Epithelial cell of esophagus (primary cell): Measurements from ENCODE around the gene UNC5C.

ENCODE experiments used
- DNase-seq: peaks from one replicate; pipeline ENCODE4 v3.0.0; 2010; ENCODE audit warnings: low read depth
- H3K4me3 ChIP-seq: 2 replicates; pipeline ENCODE4 v1.5.1; 2011; ENCODE audit warnings: mild to moderate bottlenecking, low read length, control low read depth
- TF ChIP-seq, protein P1 (sequence below): IDR thresholded peaks from 2 replicates; pipeline ENCODE4 v1.5.1; 2011; ENCODE audit warnings: low read depth, mild to moderate bottlenecking, low read length, control low read depth, inconsistent platforms; ENCODE audit not compliant: insufficient read depth; ENCODE audit errors: missing control alignments

UNC5C gene

DNA sequence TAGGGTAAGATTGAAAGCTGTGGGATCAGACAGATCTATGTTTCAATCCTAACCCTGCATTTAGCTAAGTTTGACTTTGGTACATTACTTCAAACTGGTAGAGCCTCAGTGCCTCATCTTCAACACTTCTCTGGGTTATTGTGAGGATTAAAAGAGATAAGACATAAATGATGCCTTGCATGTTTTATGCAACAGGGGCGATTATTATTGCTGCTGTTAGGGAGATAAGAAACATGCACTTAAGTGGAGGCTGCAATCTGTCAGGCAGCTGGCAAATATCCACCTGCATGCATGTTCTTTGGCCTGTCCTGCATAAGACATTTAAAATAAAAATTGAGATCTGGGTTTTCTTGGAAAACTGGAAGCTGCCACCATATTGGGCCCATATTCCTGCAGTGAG, 24.6 kb downstream of the UNC5C start:
- H3K4me3 ChIP-seq, result no peak overlapping the region
- no peak for DNase-seq
- TF ChIP-seq, protein P1, sequence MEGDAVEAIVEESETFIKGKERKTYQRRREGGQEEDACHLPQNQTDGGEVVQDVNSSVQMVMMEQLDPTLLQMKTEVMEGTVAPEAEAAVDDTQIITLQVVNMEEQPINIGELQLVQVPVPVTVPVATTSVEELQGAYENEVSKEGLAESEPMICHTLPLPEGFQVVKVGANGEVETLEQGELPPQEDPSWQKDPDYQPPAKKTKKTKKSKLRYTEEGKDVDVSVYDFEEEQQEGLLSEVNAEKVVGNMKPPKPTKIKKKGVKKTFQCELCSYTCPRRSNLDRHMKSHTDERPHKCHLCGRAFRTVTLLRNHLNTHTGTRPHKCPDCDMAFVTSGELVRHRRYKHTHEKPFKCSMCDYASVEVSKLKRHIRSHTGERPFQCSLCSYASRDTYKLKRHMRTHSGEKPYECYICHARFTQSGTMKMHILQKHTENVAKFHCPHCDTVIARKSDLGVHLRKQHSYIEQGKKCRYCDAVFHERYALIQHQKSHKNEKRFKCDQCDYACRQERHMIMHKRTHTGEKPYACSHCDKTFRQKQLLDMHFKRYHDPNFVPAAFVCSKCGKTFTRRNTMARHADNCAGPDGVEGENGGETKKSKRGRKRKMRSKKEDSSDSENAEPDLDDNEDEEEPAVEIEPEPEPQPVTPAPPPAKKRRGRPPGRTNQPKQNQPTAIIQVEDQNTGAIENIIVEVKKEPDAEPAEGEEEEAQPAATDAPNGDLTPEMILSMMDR, result no peak

- TF ChIP-seq, protein P1, result no peak
- no peak for DNase-seq
These were observed 25.9 kb downstream of the UNC5C start for GRCh38 chr4:95522682-95523530.

DNA sequence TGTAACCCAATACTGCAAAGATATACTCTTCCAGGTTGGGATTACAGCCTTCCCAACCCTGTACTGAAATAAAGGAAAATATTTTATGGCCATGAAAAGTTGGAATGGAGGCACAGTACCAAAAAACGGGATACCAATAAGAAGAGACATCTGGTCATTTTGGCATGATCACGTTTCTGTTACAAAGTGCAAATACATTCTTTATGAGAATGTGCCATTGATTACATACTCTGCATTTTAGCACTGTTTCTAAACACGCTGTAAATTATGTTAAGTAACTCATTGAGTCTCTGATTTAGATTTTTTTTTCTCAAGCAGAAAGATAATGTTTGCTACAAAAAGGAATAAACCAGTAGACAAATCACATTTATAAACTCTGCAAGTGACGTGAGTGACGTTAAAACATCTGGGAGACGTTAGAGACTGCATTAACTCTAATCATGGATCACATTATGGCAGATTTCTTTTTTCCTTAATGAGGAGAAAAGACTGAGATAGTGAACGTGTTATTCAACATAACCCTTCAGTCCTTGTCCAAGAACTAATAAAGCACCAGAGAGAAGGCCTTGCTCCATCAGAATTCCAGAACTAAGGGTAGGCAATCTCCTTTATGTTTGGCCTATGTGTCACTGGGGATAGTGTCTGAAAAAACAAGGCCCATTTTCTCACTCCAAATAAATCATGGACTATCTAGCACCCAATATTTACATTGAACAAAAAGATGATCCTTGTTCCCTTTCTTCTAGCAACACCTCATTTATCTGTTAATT, 31.0 kb downstream of the UNC5C start:
- TF ChIP-seq, protein P1, result no peak
- H3K4me3 ChIP-seq, result no peak overlapping the region
- no peak for DNase-seq

More at GRCh38 chr4:95522682-95523530, 25.9 kb downstream of the UNC5C start:
- H3K4me3 ChIP-seq, result no peak overlapping the region

DNA sequence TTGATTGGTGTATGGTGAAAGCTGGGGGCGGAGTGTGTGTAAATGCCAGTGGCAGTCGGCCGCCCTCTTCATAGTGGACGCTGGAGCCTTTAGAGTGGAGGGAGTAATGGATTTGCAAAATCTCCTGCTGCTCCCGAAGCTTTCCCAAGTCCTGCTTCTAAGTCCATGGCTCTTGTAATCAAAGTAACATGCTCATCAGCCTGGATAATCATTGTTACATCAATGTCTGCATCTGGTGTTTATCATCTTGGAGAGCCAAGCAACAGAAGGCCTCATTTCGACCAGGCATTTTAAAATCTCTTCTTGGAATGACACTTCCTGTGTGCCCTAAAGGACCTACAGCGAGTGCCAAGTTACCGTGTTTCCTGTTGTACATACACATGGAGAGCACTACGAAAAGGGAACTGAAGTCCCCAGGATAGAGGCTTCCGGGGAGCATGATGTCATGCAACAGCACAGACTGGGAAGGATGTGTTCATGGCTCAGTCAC, 32.2 kb downstream of the UNC5C start:
- H3K4me3 ChIP-seq, result no peak overlapping the region
- no peak for DNase-seq
- TF ChIP-seq, protein P1, result no peak

DNA sequence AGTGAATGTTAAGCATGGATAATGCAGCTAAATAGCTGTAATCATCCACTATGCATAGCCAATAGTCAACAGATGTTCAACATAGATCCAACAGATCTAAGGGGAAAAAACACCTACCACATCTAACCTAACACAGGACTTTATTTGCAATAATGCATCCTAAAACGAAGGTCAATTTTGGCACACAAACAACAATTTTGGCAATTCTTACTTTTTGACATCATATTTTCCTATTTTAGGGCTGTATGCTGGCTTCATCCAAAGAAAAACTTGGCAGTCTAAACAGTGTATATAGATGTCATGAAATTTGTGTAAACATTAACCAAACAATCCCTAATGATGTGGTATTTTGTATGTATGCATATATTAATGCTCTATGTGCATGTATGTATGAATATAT, 33.2 kb downstream of the UNC5C start:
- DNase-seq, result no peak
- TF ChIP-seq, protein P1, result no peak
- H3K4me3 ChIP-seq, result no peak overlapping the region

DNA sequence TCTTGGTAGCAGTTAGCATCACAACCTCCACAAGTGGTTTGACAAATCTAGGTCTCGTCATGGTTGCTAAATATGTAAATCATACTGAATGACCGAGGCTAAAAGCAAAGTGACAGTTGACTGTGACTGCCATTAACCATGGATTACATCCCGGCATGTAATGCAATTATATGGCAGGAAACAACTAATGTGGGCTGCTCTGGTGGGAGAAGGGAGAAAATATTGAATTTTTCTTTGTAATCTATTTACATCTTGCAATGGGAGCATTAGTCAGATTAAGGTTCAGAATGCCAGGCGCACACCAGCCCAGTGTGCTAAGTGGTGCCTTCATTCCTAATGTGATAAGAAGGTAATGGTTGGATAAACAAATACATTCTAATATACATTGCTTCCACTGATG, 35.8 kb downstream of the UNC5C start:
- TF ChIP-seq, protein P1, result no peak
- no peak for DNase-seq
- no peak overlapping the region for H3K4me3 ChIP-seq
